NCI-H82 treated with DMSO at 0.1 percent for 48 hours (cell line): ENCODE results near the gene RIBC1.
"Not testable (repeated sequence)": the region's sequence is repeated elsewhere in the genome, so short reads cannot be mapped to it uniquely, and the experiment has no call there.

Experiments
- DNase-seq: peaks from one replicate; lab custom pipeline; 2025; ENCODE audit not compliant: unreplicated experiment; lab: John Stamatoyannopoulos, UW

RIBC1 gene

GRCh38 chrX:53435997-53436396 lies 13.3 kb downstream of the RIBC1 start:
- DNase-seq, result peak; percentile 18

DNA sequence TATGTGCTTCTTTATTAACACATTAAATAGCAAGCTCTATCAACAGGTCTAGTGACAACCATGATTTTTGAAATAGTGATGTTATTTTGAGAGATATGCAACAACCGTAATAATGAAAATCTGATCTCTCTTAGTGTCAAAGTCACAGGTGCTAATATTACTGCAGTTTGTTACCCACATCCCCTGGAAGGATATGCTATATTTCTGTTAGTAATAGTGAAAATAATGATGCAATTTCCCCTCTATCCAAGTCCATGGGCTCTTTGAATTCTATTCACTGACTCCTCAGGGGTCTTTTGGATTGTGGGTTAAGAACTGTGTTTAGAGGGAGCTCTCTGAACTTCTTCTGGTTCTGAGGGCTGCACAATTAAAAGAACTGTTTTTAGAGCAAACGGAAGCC lies 14.5 kb downstream of the RIBC1 start:
- no peak for DNase-seq

DNA sequence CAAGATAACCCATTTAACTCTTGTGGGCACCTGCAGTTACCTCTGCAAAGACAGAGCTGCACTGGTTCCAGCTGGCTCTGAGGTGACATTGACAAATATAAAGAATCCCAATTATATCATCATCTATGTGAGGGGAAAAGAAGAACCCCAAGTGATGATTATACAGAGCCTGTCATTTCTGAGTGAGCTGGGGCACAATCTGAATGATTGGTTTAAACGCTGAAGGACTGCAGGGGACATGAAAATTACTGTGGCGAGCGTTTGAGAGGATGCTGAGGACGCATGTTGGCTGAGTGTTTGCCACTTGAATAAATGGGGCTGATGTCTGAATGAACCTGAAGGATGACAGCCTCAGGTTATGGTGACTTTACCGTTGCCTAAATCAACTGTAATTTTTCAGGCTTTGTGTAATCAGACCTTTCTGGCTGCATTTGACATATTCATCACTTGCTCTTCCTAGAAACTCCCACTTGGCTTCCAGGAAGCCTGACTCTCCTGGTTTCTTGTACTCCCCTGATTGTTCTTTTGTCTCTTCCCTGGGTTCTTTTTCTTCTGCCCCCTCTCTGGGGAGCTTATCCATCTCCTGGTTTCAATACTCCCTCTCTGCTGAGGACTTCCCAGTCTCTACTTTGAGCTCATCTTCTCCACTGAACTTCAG lies 15.6 kb downstream of the RIBC1 start:
- no peak for DNase-seq

GRCh38 chrX:53438832-53439230 lies 16.2 kb downstream of the RIBC1 start:
- DNase-seq, result no peak

DNA sequence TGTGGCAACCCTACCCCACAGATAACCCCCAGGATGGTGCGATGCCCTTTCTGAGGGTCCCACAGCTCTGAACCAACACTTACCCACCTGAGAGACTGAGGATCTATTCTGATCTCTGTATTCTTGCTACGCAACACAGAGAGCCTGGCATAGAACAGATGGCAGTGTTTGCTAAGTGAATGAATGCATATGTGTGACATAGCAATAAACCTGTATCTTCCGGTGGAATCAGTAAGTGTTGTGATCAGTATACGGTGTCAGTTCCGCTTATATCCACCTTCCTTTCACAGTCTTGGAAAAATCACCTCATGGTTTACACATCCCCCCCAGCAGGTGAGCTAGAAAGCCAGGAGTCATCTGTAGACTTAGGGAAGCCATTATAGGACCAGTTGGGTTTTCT lies 17.4 kb downstream of the RIBC1 start:
- no peak for DNase-seq

- DNase-seq, result peak; percentile 14
These were observed 18.2 kb downstream of the RIBC1 start for GRCh38 chrX:53440621-53441517.

GRCh38 chrX:53441531-53442321 lies 19.1 kb downstream of the RIBC1 start:
- peak; percentile 27 for DNase-seq

- DNase-seq, result no peak
These were observed 19.6 kb downstream of the RIBC1 start for GRCh38 chrX:53442322-53442631.

DNA sequence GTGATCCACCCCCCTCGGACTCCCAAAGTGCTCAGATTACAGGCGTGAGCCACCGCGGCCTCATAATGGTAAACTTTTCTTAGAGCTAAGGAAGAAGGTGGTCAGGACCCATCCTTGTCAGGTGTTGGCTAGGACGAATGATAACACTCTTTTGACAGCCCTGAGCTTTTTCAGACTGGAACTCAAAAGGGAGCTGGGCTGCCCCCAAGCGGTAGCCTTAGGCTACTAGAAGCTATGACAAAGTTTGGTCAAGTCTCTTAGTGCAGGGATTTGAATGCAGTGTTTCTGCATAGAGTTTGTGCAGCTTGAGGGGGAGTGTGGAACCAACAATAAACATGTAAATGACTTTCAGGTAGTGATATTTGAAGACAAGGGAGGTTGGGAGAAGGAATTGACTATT lies 23.3 kb downstream of the RIBC1 start:
- DNase-seq, result no peak

DNA sequence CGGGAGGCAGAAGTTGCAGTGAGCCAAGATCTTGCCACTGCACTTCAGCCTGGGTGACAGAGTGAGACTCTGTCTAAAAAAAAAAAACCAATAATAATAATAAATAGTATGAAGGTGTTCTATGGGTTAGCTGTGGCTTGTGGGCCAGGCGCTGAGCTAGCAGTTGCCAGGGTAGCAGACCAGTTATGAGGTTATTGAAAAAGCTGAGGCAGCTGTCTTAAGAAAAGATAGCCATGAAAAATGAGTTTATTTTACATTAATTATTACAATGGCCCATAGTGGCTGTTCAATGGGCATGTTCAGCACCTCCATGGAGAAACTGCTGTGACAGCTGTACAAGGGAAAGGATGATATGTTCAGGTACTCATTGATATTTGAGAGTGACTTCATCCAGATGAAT lies 24.8 kb downstream of the RIBC1 start:
- no peak for DNase-seq

- DNase-seq, result no peak
These were observed 27.0 kb downstream of the RIBC1 start for GRCh38 chrX:53449632-53450031.

GRCh38 chrX:53452812-53453211 lies 30.1 kb downstream of the RIBC1 start:
- no peak for DNase-seq

DNA sequence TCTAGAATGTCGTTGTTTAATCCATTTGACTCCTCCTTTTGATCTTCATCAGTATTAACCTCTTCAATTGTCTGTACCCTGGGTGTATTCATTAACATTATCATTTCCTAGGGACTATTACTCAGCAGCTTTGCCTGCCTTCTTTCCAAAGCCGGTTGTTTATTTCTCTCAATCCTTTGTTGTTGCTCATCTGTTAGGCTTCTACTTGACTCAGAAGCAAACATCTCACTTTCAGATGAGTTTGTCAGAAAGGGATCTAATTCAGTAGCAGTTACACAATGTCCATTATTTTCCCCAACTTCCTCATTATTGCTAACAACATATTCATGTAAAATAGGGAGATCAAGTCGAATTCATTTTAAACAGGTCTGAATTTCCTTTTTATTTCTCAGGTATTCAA lies 33.6 kb downstream of the RIBC1 start:
- no peak for DNase-seq

GRCh38 chrX:53458082-53458481 lies 35.4 kb downstream of the RIBC1 start:
- DNase-seq, result no peak

DNA sequence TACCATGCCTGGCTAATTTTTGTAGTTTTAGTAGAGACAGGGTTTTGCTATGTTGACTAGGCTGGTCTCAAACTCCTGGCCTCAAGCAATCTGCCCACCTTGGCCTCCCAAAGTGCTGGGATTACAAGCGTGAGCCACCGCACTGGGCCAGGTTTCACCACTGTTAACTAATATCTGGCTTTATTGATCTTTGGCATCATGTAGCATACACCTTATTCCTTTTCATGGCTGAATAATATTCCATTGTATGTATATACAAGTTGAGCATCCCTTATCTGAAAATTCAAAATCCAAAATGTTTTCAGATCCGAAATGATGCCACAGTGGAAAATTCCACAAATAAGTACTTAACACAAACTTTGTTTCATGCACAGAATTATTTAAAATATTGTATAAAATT lies 46.0 kb downstream of the RIBC1 start:
- not testable (repeated sequence) for DNase-seq

DNA sequence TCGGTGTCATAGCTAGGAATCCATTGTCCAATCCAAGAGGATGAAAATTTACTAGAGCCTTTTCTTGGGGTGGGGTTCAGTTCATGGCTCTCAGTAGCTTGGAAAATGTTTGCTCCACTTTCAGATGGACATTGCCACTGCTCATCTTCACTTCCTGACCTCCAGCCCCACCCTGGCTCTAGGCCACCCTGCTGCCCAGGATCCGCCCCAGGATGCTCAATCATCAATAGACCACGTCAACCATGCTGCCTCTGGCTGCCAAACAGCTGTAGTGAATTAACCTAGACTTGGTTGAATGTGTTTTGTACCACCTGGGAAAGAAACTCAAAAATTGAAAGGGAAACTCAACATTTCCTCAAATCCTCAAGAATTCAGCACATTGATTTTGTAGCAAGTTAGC lies 48.7 kb downstream of the RIBC1 start:
- DNase-seq, result no peak

- DNase-seq, result no peak
These were observed 52.0 kb downstream of the RIBC1 start for GRCh38 chrX:53474707-53475106.

GRCh38 chrX:53476371-53476770 lies 53.7 kb downstream of the RIBC1 start:
- DNase-seq, result no peak

GRCh38 chrX:53479301-53479700 lies 56.6 kb downstream of the RIBC1 start:
- DNase-seq, result no peak
